Measurements from ENCODE around the gene SH3PXD2A.

DNA sequence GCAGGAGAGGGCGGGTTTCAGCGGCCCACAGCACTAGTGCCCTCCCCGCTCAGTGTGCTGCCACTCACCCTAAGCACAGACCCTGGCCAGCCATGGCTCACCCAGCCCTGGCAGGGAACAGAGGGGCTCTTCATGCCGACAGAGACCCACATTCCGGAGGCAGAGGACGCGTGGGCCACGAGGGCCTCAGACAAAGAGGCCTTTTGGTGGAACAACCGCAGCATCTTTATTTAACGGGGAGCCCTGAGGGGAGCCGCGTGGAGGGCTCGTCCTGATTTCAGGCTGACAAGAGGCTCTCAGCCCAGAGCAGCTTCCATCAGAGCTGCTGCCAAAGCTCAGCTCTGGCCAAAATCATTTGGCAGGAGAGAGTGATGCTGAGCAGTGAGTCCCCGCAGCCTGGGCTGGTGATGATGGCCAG, 127.8 kb downstream of the SH3PXD2A start:
- TF ChIP-seq EZH2 (IDR thresholded peaks at IDR 0.05; ENCODE audit: borderline replicate concordance, low read depth, low read length, severe bottlenecking), result no peak
- TF ChIP-seq, protein P1, sequence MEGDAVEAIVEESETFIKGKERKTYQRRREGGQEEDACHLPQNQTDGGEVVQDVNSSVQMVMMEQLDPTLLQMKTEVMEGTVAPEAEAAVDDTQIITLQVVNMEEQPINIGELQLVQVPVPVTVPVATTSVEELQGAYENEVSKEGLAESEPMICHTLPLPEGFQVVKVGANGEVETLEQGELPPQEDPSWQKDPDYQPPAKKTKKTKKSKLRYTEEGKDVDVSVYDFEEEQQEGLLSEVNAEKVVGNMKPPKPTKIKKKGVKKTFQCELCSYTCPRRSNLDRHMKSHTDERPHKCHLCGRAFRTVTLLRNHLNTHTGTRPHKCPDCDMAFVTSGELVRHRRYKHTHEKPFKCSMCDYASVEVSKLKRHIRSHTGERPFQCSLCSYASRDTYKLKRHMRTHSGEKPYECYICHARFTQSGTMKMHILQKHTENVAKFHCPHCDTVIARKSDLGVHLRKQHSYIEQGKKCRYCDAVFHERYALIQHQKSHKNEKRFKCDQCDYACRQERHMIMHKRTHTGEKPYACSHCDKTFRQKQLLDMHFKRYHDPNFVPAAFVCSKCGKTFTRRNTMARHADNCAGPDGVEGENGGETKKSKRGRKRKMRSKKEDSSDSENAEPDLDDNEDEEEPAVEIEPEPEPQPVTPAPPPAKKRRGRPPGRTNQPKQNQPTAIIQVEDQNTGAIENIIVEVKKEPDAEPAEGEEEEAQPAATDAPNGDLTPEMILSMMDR (IDR thresholded peaks at IDR 0.05; ENCODE audit: borderline replicate concordance, extremely low read depth, low read length, poor library complexity, severe bottlenecking), result no peak

All from DND-41 (cell line).